ENCODE results near the gene C6. TPM values are rescaled to one million over a fixed set of nuclear protein-coding genes. Genes with fewer than 3 reads are reported as not detected.
"Not testable (repeated sequence)": the region's sequence is repeated elsewhere in the genome, so short reads cannot be mapped to it uniquely, and the experiment has no call there.

Gene C6
- total and polyA plus RNA-seq, 8 donors: 26.6 to 116 (median 60.7) TPM

DNA sequence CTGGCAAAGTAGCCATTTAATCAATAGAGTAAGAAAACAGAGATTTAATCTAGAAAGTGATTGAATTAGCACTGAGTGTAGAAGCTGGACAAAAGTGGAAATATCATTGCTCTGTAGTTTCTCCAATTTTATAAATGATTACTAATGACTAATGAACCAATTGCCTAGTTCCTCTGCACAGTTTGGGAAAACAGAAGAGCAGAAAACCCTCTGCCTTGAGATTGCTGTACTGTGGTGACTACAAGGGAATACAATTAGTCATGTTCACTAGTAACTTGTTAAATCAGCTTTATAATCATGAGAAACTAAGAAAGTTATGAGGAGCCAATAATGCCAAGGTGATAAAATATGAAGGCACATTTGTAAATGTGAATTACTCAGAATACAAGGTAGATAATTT lies 21.1 kb upstream of the C6 start:
- intact Hi-C loops (cut with DNase I): no loop called here
- H3K4me1 ChIP-seq: no peaks in the 10 kb centered on the region
- no peak for TF ChIP-seq CTCF (IDR thresholded peaks at IDR 0.05)
- ATAC-seq (no peak), DNase-seq (no peak), FAIRE-seq (no peak)
- H3K36me3 ChIP-seq: no peaks in the 10 kb centered on the region
- H3K9me3 ChIP-seq: no peaks in the 10 kb centered on the region
- no peaks in the 10 kb centered on the region for H3K27me3 ChIP-seq
- H3K27ac ChIP-seq: no peak overlapping the region
- H3K4me3 ChIP-seq: no peak overlapping the region

- no peak for ATAC-seq
- FAIRE-seq: no peak
- DNase-seq: no peak
- intact Hi-C loops (cut with DNase I): no loop called here
- Histone ChIP-seq H3K4me1 (no peaks in the 10 kb centered on the region), H3K9me3 (no peaks in the 10 kb centered on the region), H3K4me3 (no peak overlapping the region), H3K36me3 (no peaks in the 10 kb centered on the region), H3K27me3 (no peaks in the 10 kb centered on the region), H3K27ac (no peak overlapping the region)
- TF ChIP-seq CTCF (IDR thresholded peaks at IDR 0.05): no peak
Observed at GRCh38 chr5:41232797-41233196, 19.5 kb upstream of the C6 start.

DNA sequence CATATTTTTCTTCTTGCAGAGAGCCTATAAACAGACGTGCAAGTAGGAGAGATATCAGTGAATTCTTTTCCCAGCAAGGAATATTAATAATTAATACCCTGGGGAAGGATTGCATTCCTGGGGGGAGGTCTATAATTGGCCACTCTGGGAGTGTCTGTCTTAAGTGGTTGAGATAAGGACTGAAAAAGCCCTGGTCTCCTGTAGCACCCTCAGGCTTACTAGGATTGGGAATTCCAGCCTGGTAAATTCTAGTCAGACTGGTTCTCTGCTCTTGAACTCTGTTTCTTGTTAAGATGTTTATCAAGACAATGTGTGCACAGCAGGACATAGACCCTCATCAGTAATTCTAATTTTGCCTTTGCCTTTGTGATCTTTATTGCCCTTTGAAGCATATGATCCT lies 16.9 kb upstream of the C6 start:
- intact Hi-C loops (cut with DNase I); H3K27me3 ChIP-seq; H3K9me3 ChIP-seq; DNase-seq; ATAC-seq; H3K4me1 ChIP-seq; H3K27ac ChIP-seq; H3K36me3 ChIP-seq; FAIRE-seq; H3K4me3 ChIP-seq: not testable (repeated sequence)
- 17 to 46% methylated on average over 1 of the region's 1 CpG for WGBS, 2 donors

DNA sequence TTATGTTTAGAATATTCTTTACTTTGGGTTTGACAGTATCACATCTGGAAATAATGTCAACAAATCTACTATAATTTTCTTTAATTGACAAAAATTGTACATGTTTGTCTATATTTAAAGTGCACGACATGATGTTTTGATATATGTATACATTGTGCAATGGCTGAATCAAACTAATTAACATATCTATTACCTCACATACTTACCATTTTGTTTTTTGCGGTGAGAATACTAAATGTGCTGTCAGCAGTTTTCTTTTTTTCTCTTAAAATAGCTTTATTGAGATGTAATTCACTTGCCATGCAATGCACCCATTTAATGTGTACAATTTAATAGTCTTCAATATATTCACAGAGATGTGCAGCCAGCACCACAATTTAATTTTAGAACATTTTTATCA lies 10.6 kb upstream of the C6 start:
- DNase-seq: no peak
- no peak overlapping the region for H3K4me3 ChIP-seq
- H3K36me3 ChIP-seq: no peaks in the 10 kb centered on the region
- no peak for ATAC-seq
- WGBS, 2 donors: 93 to 98% methylated on average over 2 of the region's 2 CpGs
- no peak for TF ChIP-seq CTCF (IDR thresholded peaks at IDR 0.05)
- intact Hi-C loops (cut with DNase I): no loop called here
- no peak for FAIRE-seq
- H3K27me3 ChIP-seq: no peaks in the 10 kb centered on the region
- no peak overlapping the region for H3K27ac ChIP-seq
- peaks cover 0 to 12% (median 0%) of the 10 kb centered on the region in 3 donors for H3K4me1 ChIP-seq
- no peaks in the 10 kb centered on the region for H3K9me3 ChIP-seq

DNA sequence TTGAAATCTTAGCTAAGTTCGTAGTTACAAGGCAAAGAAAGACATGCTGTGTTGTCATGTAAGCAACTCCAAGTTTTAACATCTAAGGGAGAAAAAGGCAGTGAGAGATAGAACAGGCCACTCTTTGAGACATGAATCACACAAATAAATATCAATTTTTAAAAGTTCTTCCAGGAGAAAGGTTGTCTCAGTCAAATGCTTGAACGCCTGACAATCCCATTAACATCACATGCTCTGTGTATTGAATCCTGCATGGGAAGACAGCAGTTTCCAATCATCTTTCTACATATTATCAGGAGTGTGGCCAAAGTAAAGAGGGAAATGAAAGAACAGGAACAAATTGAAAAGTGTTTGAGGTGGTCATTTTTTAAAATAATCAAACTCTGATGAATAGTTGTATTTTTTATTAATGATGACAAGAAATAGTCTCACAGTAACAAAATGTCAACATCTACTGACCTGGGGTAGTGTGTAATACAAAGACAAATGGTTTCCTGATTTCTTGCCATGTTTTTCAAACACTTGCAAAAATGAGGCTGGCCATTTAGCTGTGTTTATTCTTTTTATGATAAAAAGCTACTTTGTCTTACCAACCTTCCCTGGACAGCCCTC lies 6.4 kb upstream of the C6 start:
- Histone ChIP-seq H3K27me3 (no peaks in the 10 kb centered on the region), H3K36me3 (no peaks in the 10 kb centered on the region), H3K9me3 (no peaks in the 10 kb centered on the region), H3K4me3 (no peak overlapping the region), H3K4me1 (peaks cover 0 to 14% (median 0%) of the 10 kb centered on the region in 3 donors), H3K27ac (peak overlapping the region in 2 of 4 donors; percentile 11 to 34)
- DNase-seq (no peak), FAIRE-seq (no peak), ATAC-seq (peak in 3 of 4 donors; percentile 47 to 60 (median 59))
- intact Hi-C loops (cut with DNase I): no loop called here
- TF ChIP-seq CTCF (IDR thresholded peaks at IDR 0.05): no peak
- WGBS, 2 donors: 45 to 51% methylated on average over 2 of the region's 2 CpGs
